ENCODE data around the gene SUPT20HL2. TPM values are rescaled to one million over a fixed set of nuclear protein-coding genes. Genes with fewer than 3 reads are reported as not detected.

The SUPT20HL2 gene
- total RNA-seq, 1 experiment from 2014 or later = not detected

DNA sequence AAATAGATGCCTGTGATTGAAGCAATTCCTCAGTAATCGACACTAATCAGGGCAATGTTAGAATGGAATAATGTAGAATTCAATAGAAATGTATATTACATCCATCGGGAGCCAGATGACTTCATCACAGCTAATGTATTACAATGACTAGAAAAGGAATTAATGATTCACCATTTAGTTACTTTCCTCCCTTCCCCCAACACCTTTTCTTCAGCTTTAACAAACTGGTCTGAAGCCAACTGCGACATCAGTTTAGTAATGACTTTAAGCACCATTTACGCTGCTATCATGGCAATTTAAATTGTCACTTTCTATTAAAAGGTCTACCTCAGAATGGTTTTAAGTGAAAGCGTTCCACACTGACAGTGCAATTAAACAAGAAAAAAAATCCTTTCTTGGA, 45.1 kb downstream of the SUPT20HL2 start:
- Histone ChIP-seq H2AK5ac (ENCODE audit: insufficient read length, low read length) (no peak overlapping the region), H3K14ac (ENCODE audit: insufficient read depth, low read length) (no peak overlapping the region), H4K20me1 (ENCODE audit: control insufficient read depth, insufficient read depth, insufficient read length) (no peaks in the 10 kb centered on the region), H2BK20ac (ENCODE audit: low read depth, low read length, poor library complexity, severe bottlenecking) (no peak overlapping the region), H4K5ac (ENCODE audit: insufficient read length, low read depth, low read length) (no peak overlapping the region), H2BK15ac (ENCODE audit: low read depth, low read length) (no peak overlapping the region), H2BK120ac (ENCODE audit: low read depth, low read length, poor library complexity, severe bottlenecking) (no peak overlapping the region), H3K9ac (ENCODE audit: extremely low read depth, insufficient read length, low read length) (no peak overlapping the region), H2AFZ (ENCODE audit: low read length) (no peak overlapping the region), H3K9me3 (ENCODE audit: control insufficient read depth, low read depth, low read length) (no peaks in the 10 kb centered on the region), H3K23ac (ENCODE audit: insufficient read length, low read depth, low read length) (no peak overlapping the region), H3K4me1 (ENCODE audit: insufficient read depth, low read length) (peaks cover 3% of the 10 kb centered on the region; the same call in 1 of the 2 replicates), H4K8ac (replicated peaks; ENCODE audit: insufficient read length, low read depth, low read length) (no peak overlapping the region), H3T11ph (ENCODE audit: low read length) (no peak overlapping the region), H3K79me2 (ENCODE audit: insufficient read depth, low read length) (no peaks in the 10 kb centered on the region), H3K27ac (ENCODE audit: insufficient read length, low read depth, low read length) (no peak overlapping the region), H3K4me2 (ENCODE audit: insufficient read depth, insufficient read length, low read length) (no peak overlapping the region), H3K23me2 (ENCODE audit: insufficient read length, low read depth, low read length, poor library complexity, severe bottlenecking) (no peaks in the 10 kb centered on the region), H4K91ac (ENCODE audit: insufficient read length, low read depth, low read length) (no peak overlapping the region), H3K56ac (ENCODE audit: insufficient read length, low read depth, low read length) (no peak overlapping the region), H3K18ac (ENCODE audit: insufficient read length, low read depth, low read length) (no peak overlapping the region), H2BK12ac (ENCODE audit: insufficient read length, low read depth, low read length) (no peak overlapping the region), H3K4ac (ENCODE audit: low read depth, low read length) (no peak overlapping the region), H3K79me1 (ENCODE audit: insufficient read depth, low read depth, low read length, poor library complexity, severe bottlenecking) (no peaks in the 10 kb centered on the region), H3K27me3 (ENCODE audit: insufficient read depth, low read length) (no peaks in the 10 kb centered on the region), H2BK5ac (ENCODE audit: insufficient read length, low read length) (no peak overlapping the region)
- no peaks in the 10 kb centered on the region for H3K36me3 Mint-ChIP-seq (ENCODE audit: insufficient read depth in 1 of 3, low read depth in 3 of 3)
- no peak for DNase-seq
- no peak overlapping the region for H3K4me3 Mint-ChIP-seq
- H3K9me3 Mint-ChIP-seq = no peaks in the 10 kb centered on the region; a peak in 1 of 5 replicates
- H3K27ac Mint-ChIP-seq = no peak overlapping the region; a peak in 1 of 7 replicates
- TF ChIP-seq, protein P1, sequence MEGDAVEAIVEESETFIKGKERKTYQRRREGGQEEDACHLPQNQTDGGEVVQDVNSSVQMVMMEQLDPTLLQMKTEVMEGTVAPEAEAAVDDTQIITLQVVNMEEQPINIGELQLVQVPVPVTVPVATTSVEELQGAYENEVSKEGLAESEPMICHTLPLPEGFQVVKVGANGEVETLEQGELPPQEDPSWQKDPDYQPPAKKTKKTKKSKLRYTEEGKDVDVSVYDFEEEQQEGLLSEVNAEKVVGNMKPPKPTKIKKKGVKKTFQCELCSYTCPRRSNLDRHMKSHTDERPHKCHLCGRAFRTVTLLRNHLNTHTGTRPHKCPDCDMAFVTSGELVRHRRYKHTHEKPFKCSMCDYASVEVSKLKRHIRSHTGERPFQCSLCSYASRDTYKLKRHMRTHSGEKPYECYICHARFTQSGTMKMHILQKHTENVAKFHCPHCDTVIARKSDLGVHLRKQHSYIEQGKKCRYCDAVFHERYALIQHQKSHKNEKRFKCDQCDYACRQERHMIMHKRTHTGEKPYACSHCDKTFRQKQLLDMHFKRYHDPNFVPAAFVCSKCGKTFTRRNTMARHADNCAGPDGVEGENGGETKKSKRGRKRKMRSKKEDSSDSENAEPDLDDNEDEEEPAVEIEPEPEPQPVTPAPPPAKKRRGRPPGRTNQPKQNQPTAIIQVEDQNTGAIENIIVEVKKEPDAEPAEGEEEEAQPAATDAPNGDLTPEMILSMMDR (conservative IDR thresholded peaks at IDR 0.05) = no peak
- no CpG with 5 or more reads among the region's 5 CpGs for WGBS (ENCODE audit: extremely low coverage, insufficient read length, low lambda C conversion rate)
- peaks cover 5 to 7% of the 10 kb centered on the region in 2 experiments; a peak in 2 of 4 replicates for H3K4me1 Mint-ChIP-seq
- H3K27me3 Mint-ChIP-seq (ENCODE audit: low read depth) = no peaks in the 10 kb centered on the region
